GM19324 (cell line): Measurements from ENCODE around the gene STRA8.
"Not testable (repeated sequence)": the region's sequence is repeated elsewhere in the genome, so short reads cannot be mapped to it uniquely, and the experiment has no call there.

Experiments used
- ATAC-seq: cut with Tn5 transposase; IDR thresholded peaks from one replicate; pipeline ENCODE4 v1.9.1; 2021; ENCODE audit warnings: mild to moderate bottlenecking, moderate library complexity; ENCODE audit not compliant: unreplicated experiment, low FRiP score

STRA8 gene

GRCh38 chr7:135204341-135204749 lies 29.3 kb upstream of the STRA8 start:
- no peak for ATAC-seq

- no peak for ATAC-seq
Measured at GRCh38 chr7:135204876-135205275, 28.8 kb upstream of the STRA8 start.

- ATAC-seq = no peak
Measured at GRCh38 chr7:135205850-135206249, 27.8 kb upstream of the STRA8 start.

GRCh38 chr7:135206941-135207391 lies 26.7 kb upstream of the STRA8 start:
- no peak for ATAC-seq

GRCh38 chr7:135207406-135208101 lies 26.1 kb upstream of the STRA8 start:
- no peak for ATAC-seq

GRCh38 chr7:135208102-135208793 lies 25.4 kb upstream of the STRA8 start:
- no peak for ATAC-seq

- no peak for ATAC-seq
Measured at GRCh38 chr7:135209225-135209834, 24.3 kb upstream of the STRA8 start.

GRCh38 chr7:135210888-135211178 lies 22.8 kb upstream of the STRA8 start:
- ATAC-seq = peak; percentile 4

GRCh38 chr7:135211179-135211945 lies 22.3 kb upstream of the STRA8 start, which contains the start of gene WDR91:
WDR91 (minus strand) TSS chr7:135211526; CDS start chr7:135211502, 24 bp downstream.
- ATAC-seq = peak; percentile 89

- ATAC-seq = not testable (repeated sequence)
Measured at GRCh38 chr7:135211946-135212685, 21.5 kb upstream of the STRA8 start.

GRCh38 chr7:135213831-135214230 lies 19.8 kb upstream of the STRA8 start:
- no peak for ATAC-seq

GRCh38 chr7:135215180-135215579 lies 18.5 kb upstream of the STRA8 start:
- ATAC-seq = no peak

GRCh38 chr7:135215698-135216097 lies 17.9 kb upstream of the STRA8 start:
- no peak for ATAC-seq

- ATAC-seq = no peak
Measured at GRCh38 chr7:135217645-135218509, 15.8 kb upstream of the STRA8 start.

GRCh38 chr7:135224027-135224426 lies 9.6 kb upstream of the STRA8 start:
- no peak for ATAC-seq

GRCh38 chr7:135231686-135232085 lies 2.0 kb upstream of the STRA8 start:
- no peak for ATAC-seq

- no peak for ATAC-seq
Measured at GRCh38 chr7:135232087-135232486, 1.6 kb upstream of the STRA8 start.

- ATAC-seq = no peak
Measured at GRCh38 chr7:135232720-135233119, 918 bp upstream of the STRA8 start.

- not testable (repeated sequence) for ATAC-seq
Measured at GRCh38 chr7:135234095-135234494, 457 bp downstream of the STRA8 start.
